ENCODE results near the gene UBR4. TPM values are rescaled to one million over a fixed set of nuclear protein-coding genes. Genes with fewer than 3 reads are reported as not detected.
"Not testable (repeated sequence)": the region's sequence is repeated elsewhere in the genome, so short reads cannot be mapped to it uniquely, and the experiment has no call there.

Gene UBR4
- total and polyA plus RNA-seq, 3 donors from 2014 or later, result 301 to 708 (median 613) TPM

DNA sequence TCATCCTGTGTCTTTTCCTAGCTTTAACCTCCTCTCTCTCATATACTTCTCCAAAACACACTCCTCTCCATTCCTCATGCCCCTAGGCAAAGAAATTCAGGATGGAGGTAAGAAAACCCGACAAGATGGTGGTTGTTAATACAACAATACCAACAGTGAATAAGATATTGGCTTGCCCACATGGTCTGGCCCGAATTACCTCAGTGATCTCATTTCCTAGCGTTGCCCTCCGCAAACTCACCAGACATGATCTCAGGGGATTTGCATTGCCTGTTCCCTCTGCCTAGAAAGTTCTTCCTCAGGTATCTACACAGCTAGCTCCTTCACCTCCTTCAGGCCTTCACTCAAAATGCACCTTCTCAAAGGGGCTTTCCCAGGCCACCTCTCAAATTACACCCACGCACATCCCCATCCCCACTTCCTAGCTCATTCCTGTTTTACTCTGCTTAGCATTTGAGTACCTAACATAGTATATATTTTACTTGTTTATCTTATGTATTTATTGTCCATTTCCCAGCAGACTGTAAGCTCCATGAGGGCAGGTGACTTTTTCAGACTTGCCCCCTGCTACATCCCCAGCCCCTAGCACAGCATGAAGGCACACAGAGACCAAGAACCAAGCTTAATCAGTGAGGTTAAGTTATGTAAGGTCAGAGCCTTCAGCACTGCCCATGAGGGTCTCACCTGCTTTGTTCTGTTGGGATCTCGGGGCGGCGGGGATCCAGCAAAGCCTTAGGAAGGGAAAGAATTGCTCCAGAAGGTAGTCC is 10.2 kb upstream of the UBR4 start:
- Histone ChIP-seq H3K4me3 (no peak overlapping the region), H3K27ac (no peak overlapping the region), H3K4me1 (no peaks in the 10 kb centered on the region), H3K9me3 (no peaks in the 10 kb centered on the region), H3K36me3 (ENCODE audit: low read depth, missing control alignments) (no peaks in the 10 kb centered on the region), H3K27me3 (no peaks in the 10 kb centered on the region)
- TF ChIP-seq POLR2A (IDR thresholded peaks at IDR 0.05), result no peak
- TF ChIP-seq, protein P1, sequence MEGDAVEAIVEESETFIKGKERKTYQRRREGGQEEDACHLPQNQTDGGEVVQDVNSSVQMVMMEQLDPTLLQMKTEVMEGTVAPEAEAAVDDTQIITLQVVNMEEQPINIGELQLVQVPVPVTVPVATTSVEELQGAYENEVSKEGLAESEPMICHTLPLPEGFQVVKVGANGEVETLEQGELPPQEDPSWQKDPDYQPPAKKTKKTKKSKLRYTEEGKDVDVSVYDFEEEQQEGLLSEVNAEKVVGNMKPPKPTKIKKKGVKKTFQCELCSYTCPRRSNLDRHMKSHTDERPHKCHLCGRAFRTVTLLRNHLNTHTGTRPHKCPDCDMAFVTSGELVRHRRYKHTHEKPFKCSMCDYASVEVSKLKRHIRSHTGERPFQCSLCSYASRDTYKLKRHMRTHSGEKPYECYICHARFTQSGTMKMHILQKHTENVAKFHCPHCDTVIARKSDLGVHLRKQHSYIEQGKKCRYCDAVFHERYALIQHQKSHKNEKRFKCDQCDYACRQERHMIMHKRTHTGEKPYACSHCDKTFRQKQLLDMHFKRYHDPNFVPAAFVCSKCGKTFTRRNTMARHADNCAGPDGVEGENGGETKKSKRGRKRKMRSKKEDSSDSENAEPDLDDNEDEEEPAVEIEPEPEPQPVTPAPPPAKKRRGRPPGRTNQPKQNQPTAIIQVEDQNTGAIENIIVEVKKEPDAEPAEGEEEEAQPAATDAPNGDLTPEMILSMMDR (IDR thresholded peaks at IDR 0.05), result no peak
- 90 to 96% methylated on average over 8 of the region's 8 CpGs for WGBS, 2 donors
- no peak for DNase-seq
- intact Hi-C loops (cut with DNase I; ENCODE audit: low total_unique reads), result no loop called here

- H3K27me3 ChIP-seq, result no peaks in the 10 kb centered on the region
- intact Hi-C loops (cut with DNase I; ENCODE audit: low total_unique reads), result no loop called here
- no peaks in the 10 kb centered on the region for H3K9me3 ChIP-seq
- TF ChIP-seq, protein P1 (IDR thresholded peaks at IDR 0.05), result no peak
- no peak for TF ChIP-seq POLR2A (IDR thresholded peaks at IDR 0.05)
- H3K27ac ChIP-seq, result no peak overlapping the region
- no peak overlapping the region for H3K4me3 ChIP-seq
- H3K4me1 ChIP-seq, result no peaks in the 10 kb centered on the region
- WGBS, 2 donors, result 88 to 90% methylated on average over 7 of the region's 7 CpGs
- no peaks in the 10 kb centered on the region for H3K36me3 ChIP-seq (ENCODE audit: low read depth, missing control alignments)
- no peak for DNase-seq
These were observed 9.4 kb upstream of the UBR4 start for GRCh38 chr1:19219451-19219850.

- DNase-seq; H3K27me3 ChIP-seq; H3K9me3 ChIP-seq; intact Hi-C loops (cut with DNase I; ENCODE audit: low total_unique reads); H3K36me3 ChIP-seq (ENCODE audit: low read depth, missing control alignments); H3K27ac ChIP-seq; H3K4me3 ChIP-seq: not testable (repeated sequence)
- peaks cover 10% of the 10 kb centered on the region for H3K4me1 ChIP-seq
- WGBS, 2 donors, result 90 to 94% methylated on average over 4 of the region's 4 CpGs
These were observed 6.5 kb upstream of the UBR4 start for GRCh38 chr1:19216585-19216984.

- H3K27me3 ChIP-seq, result no peaks in the 10 kb centered on the region
- no peak overlapping the region for H3K4me3 ChIP-seq
- H3K36me3 ChIP-seq (ENCODE audit: low read depth, missing control alignments), result no peaks in the 10 kb centered on the region
- DNase-seq, result no peak
- 91 to 97% methylated on average over 1 of the region's 1 CpG for WGBS, 2 donors
- intact Hi-C loops (cut with DNase I; ENCODE audit: low total_unique reads), result no loop called here
- no peak for TF ChIP-seq POLR2A (IDR thresholded peaks at IDR 0.05)
- TF ChIP-seq, protein P1 (IDR thresholded peaks at IDR 0.05), result no peak
- H3K27ac ChIP-seq, result no peak overlapping the region
- H3K4me1 ChIP-seq, result peaks cover 21% of the 10 kb centered on the region
- no peaks in the 10 kb centered on the region for H3K9me3 ChIP-seq
These were observed 3.5 kb upstream of the UBR4 start for GRCh38 chr1:19213580-19213979.

DNA sequence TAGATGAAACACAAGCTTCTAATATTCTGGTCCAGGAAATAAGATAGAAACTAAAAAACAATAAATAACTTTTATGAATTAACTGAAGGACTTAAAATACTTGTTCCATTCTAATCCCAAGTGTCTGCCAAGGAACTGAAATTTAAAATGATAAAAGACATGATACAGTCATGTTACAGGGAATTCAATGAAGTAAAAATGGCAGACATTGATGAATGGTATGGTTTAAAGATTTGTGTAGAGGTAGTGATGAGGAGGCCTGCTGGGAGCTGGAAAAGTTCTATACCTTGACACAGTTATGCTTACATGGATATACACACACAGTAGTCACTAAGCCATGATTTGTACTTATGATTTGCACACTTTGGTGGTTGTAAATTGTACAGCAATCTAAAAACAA is 2.1 kb upstream of the UBR4 start:
- intact Hi-C loops (cut with DNase I; ENCODE audit: low total_unique reads), result no loop called here
- peaks cover 29% of the 10 kb centered on the region for H3K4me1 ChIP-seq
- TF ChIP-seq, protein P1 (IDR thresholded peaks at IDR 0.05), result no peak
- no peak for TF ChIP-seq POLR2A (IDR thresholded peaks at IDR 0.05)
- DNase-seq, result no peak
- no peaks in the 10 kb centered on the region for H3K9me3 ChIP-seq
- H3K36me3 ChIP-seq (ENCODE audit: low read depth, missing control alignments), result no peaks in the 10 kb centered on the region
- H3K27me3 ChIP-seq, result no peaks in the 10 kb centered on the region
- H3K4me3 ChIP-seq, result no peak overlapping the region
- peak overlapping the region in 1 of 2 donors; percentile 16 for H3K27ac ChIP-seq
